ENCODE data around the gene CLDN14. TPM values are rescaled to one million over a fixed set of nuclear protein-coding genes. Genes with fewer than 3 reads are reported as not detected.

CLDN14 gene
- polyA plus RNA-seq, 3 donors from 2014 or later = not detected

DNA sequence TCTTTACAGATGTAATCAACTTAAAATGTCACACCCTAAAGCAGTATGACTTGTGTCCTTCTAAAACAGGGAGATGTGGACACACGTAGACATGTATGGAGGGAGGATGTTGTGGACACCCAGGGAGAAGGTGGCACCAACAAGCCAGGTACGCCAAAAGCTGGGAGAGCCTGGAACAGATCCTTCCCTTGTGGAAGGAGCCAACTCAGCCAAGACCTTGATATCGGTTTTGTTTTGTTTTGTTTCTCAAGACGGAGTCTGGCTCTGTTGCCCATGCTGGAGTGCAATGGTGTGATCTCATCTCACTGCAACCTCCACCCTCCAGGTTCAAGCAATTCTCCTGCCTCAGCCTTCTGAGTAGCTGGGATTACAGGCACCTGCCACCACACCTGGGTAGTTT is 49.1 kb downstream of the CLDN14 start:
- DNase-seq = no peak
- Mint-ChIP-seq H3K36me3 (no peaks in the 10 kb centered on the region), H3K27me3 (ENCODE audit: low read depth in 3 of 3) (peaks cover 1 to 12% (median 7%) of the 10 kb centered on the region in 3 donors), H3K4me3 (peak overlapping the region; percentile 84 to 93 (median 90)), H3K4me1 (peaks cover 23 to 26% of the 10 kb centered on the region in 2 donors), H3K27ac (peak overlapping the region; percentile 82 to 98 (median 94)), H3K9me3 (no peaks in the 10 kb centered on the region)

- Mint-ChIP-seq H3K27me3 (ENCODE audit: low read depth in 3 of 3) (peaks cover 1 to 12% (median 7%) of the 10 kb centered on the region in 3 donors), H3K4me1 (peaks cover 23 to 27% of the 10 kb centered on the region in 2 donors), H3K36me3 (no peaks in the 10 kb centered on the region), H3K27ac (peak overlapping the region; percentile 82 to 98 (median 94)), H3K9me3 (no peaks in the 10 kb centered on the region), H3K4me3 (peak overlapping the region; percentile 84 to 93 (median 90))
- DNase-seq = peak; percentile 80 to 81 (median 81)
Observed at GRCh38 chr21:36429947-36430546, 49.9 kb downstream of the CLDN14 start.

GRCh38 chr21:36428761-36429432 is 51.0 kb downstream of the CLDN14 start:
- Mint-ChIP-seq H3K27ac (peak overlapping the region; percentile 82 to 98 (median 94)), H3K4me1 (peaks cover 29 to 39% of the 10 kb centered on the region in 2 donors), H3K36me3 (no peaks in the 10 kb centered on the region), H3K4me3 (peak overlapping the region in 4 of 5 donors; percentile 46 to 93 (median 88)), H3K27me3 (ENCODE audit: low read depth in 3 of 3) (peaks cover 0 to 10% (median 7%) of the 10 kb centered on the region in 3 donors), H3K9me3 (no peaks in the 10 kb centered on the region)
- no peak for DNase-seq

DNA sequence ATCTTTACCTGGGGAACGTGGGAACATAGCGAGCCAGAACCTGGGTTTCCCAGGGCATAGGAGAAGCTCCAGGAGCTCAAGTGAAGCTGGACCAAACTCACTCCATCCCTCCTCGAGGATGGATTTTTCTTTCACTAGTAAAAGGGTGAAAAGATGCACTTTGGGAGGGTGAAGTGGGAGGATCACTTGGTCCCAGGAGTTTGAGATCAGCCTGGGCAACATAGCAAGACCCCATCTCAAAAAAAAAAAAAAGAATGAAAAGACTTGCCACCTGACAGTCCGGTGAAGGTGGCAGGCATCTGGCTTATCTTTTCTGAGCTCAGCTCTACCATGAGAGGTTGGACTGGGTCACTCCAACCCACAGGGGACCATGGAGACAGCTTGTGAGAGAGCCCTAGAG is 52.4 kb downstream of the CLDN14 start:
- peak overlapping the region in 2 of 5 donors; percentile 29 to 50 for H3K4me3 Mint-ChIP-seq
- H3K4me1 Mint-ChIP-seq = peaks cover 40 to 53% of the 10 kb centered on the region in 2 donors

DNA sequence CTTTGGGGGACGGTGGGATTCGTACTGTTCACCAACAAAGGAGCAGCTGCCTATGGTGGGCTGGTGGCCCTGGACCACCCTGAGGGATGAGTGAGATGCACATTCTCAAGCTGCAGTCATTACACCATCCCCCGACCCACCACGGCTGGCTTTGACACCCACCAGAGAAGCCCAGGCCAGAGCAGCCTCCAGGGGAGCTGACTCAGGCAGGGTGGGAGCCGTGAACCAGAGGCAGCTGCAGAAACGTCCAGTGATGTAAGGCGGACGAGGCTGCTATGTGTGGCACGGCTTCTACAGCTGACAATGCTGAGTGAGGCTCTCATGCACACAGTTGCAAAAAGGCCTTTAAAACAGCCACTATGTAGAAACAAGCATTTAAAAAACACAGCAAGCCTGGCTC is 54.6 kb downstream of the CLDN14 start:
- Mint-ChIP-seq H3K4me1 (peaks cover 32 to 51% of the 10 kb centered on the region in 2 donors), H3K4me3 (no peak overlapping the region), H3K36me3 (no peaks in the 10 kb centered on the region), H3K27me3 (ENCODE audit: low read depth in 3 of 3) (peaks cover 0 to 12% (median 3%) of the 10 kb centered on the region in 3 donors), H3K9me3 (no peaks in the 10 kb centered on the region), H3K27ac (peak overlapping the region in 2 of 6 donors; percentile 50 to 74)
- DNase-seq = no peak

More for the DNA sequence above, 52.4 kb downstream of the CLDN14 start:
- Mint-ChIP-seq H3K9me3 (no peaks in the 10 kb centered on the region), H3K36me3 (no peaks in the 10 kb centered on the region), H3K27ac (peak overlapping the region in 2 of 6 donors; percentile 66 to 77), H3K27me3 (ENCODE audit: low read depth in 3 of 3) (peaks cover 0 to 14% (median 6%) of the 10 kb centered on the region in 3 donors)
- no peak for DNase-seq

DNA sequence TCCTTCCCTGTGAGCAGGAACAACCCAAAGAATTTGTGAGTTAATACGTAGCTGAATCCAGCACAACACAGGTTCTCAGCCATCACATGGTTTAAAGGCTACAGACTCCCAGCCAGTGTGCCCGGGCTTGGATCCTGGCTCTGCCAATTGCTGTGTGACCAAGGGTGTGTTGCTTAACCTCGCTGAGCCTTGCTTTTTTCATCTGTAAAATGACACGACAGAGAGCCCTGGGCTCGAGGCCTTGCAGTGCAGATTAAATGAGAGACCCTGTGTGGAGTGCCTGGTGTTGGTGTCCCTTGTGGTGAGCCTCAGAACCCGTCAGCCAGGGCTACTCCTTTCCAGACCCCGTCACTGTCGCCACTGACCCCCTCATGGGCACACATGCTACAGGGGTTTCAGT is 55.3 kb downstream of the CLDN14 start:
- peaks cover 0 to 7% (median 0%) of the 10 kb centered on the region in 3 donors for H3K27me3 Mint-ChIP-seq (ENCODE audit: low read depth in 3 of 3)
- H3K9me3 Mint-ChIP-seq = no peaks in the 10 kb centered on the region
- H3K4me3 Mint-ChIP-seq = no peak overlapping the region
- H3K27ac Mint-ChIP-seq = peak overlapping the region in 2 of 6 donors; percentile 52 to 74
- H3K4me1 Mint-ChIP-seq = peaks cover 25 to 51% of the 10 kb centered on the region in 2 donors
- no peak for DNase-seq
- no peaks in the 10 kb centered on the region for H3K36me3 Mint-ChIP-seq

DNA sequence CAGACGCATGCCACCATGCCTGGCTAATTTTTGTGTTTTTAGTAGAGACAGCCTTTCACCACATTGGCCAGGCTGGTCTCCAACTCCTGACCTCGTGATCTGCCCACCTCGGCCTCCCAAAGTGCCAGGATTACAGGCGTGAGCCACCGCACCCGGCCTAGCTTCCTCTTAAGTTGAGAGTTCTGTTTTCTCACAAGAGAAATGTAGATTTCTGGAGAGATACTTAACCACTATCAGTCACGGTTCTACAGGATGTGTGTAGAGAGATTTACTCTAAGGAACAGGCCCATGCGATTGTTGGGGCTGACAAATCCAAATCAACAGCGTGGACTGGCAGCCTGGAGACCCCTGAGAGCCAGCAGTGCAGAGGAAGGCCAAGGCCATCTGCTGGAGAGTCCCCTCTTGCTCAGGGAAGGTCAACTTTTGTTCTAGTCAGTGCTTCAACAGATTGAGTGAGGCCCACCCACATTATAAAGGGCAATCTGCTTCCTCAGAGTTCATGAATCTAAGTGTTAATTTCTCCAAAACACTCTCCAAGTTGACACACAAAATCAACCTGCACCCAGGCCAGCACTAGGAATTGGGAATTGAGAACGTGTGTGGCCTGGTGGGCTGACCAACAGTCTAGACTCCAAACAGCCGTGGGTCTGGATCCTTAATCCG is 56.0 kb downstream of the CLDN14 start:
- H3K27ac Mint-ChIP-seq = peak overlapping the region; percentile 2 to 85 (median 73)
- peaks cover 0 to 9% (median 0%) of the 10 kb centered on the region in 3 donors for H3K27me3 Mint-ChIP-seq (ENCODE audit: low read depth in 3 of 3)
- peak in 1 of 3 donors; percentile 34 for DNase-seq
- no peaks in the 10 kb centered on the region for H3K36me3 Mint-ChIP-seq
- no peaks in the 10 kb centered on the region for H3K9me3 Mint-ChIP-seq
- H3K4me1 Mint-ChIP-seq = peaks cover 21 to 45% of the 10 kb centered on the region in 2 donors
- peak overlapping the region in 4 of 5 donors; percentile 44 to 79 (median 58) for H3K4me3 Mint-ChIP-seq

- H3K27ac Mint-ChIP-seq = peak overlapping the region in 2 of 6 donors; percentile 26 to 44
- peaks cover 0 to 6% (median 0%) of the 10 kb centered on the region in 3 donors for H3K27me3 Mint-ChIP-seq (ENCODE audit: low read depth in 3 of 3)
- no peak overlapping the region for H3K4me3 Mint-ChIP-seq
Observed at GRCh38 chr21:36422279-36423098, 57.4 kb downstream of the CLDN14 start.

GRCh38 chr21:36420571-36421339 is 59.2 kb downstream of the CLDN14 start:
- Mint-ChIP-seq H3K36me3 (peaks cover 3 to 12% (median 3%) of the 10 kb centered on the region in 3 donors), H3K9me3 (no peaks in the 10 kb centered on the region), H3K4me1 (peaks cover 17 to 40% of the 10 kb centered on the region in 2 donors), H3K4me3 (no peak overlapping the region), H3K27me3 (ENCODE audit: low read depth in 3 of 3) (peaks cover 0 to 11% (median 0%) of the 10 kb centered on the region in 3 donors), H3K27ac (no peak overlapping the region)
- DNase-seq = no peak

More at GRCh38 chr21:36422279-36423098, 57.4 kb downstream of the CLDN14 start:
- peaks cover 17 to 40% of the 10 kb centered on the region in 2 donors for H3K4me1 Mint-ChIP-seq
- peaks cover 0 to 3% (median 0%) of the 10 kb centered on the region in 3 donors for H3K36me3 Mint-ChIP-seq
- H3K9me3 Mint-ChIP-seq = no peaks in the 10 kb centered on the region
- DNase-seq = peak; percentile 24 to 32 (median 32)

DNA sequence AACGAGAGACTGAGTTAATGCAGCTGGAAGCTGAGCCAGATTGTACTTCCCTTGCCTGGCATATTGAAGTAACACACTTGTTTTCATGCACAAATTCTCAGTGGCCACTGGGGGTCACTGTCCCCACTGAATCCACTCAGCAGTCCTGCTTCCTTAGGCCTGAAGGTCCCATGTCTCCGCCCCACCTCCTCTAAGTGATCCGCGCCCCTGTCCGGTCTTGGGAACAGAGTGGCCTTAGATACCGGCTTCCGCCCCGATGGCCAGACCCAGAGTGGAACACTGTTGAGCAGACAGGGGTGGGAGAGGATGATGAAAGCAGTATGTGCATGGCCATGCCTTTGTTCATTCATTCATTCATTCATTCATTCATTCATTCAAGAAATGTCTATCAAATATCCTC is 59.9 kb downstream of the CLDN14 start:
- Mint-ChIP-seq H3K4me3 (no peak overlapping the region), H3K27me3 (ENCODE audit: low read depth in 3 of 3) (peaks cover 0 to 11% (median 0%) of the 10 kb centered on the region in 3 donors), H3K9me3 (no peaks in the 10 kb centered on the region), H3K4me1 (peaks cover 17 to 38% of the 10 kb centered on the region in 2 donors), H3K36me3 (peaks cover 3 to 18% (median 3%) of the 10 kb centered on the region in 3 donors), H3K27ac (no peak overlapping the region)
- DNase-seq = peak; percentile 38 to 44 (median 42)

DNA sequence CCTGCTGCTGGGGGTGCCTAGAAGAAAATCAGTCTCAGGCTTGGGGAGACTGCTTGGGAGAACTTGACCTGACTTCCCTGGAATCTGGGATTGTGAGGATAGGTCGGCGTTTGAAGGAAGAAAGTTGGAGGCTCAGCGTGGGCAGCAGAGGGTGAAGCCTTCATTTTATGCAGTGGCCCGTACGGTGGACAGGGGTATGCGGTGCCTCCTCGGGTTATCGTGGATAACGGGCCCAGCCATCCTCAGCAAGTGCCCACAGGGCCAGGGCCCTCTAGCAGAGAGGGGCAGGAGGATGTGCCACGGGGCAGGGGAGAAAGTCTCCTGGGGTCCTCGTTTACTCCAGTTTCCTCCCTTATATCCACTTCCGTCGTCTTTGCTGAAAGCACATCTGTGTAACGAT is 60.7 kb downstream of the CLDN14 start:
- Mint-ChIP-seq H3K27ac (peak overlapping the region in 1 of 6 donors; percentile 55), H3K9me3 (no peaks in the 10 kb centered on the region), H3K4me3 (no peak overlapping the region), H3K36me3 (peaks cover 3 to 23% (median 4%) of the 10 kb centered on the region in 3 donors), H3K4me1 (peaks cover 15 to 30% of the 10 kb centered on the region in 2 donors), H3K27me3 (ENCODE audit: low read depth in 3 of 3) (peaks cover 0 to 11% (median 0%) of the 10 kb centered on the region in 3 donors)
- no peak for DNase-seq

- Mint-ChIP-seq H3K4me1 (peaks cover 0 to 9% of the 10 kb centered on the region in 2 donors), H3K27me3 (ENCODE audit: low read depth in 3 of 3) (peaks cover 0 to 9% (median 0%) of the 10 kb centered on the region in 3 donors), H3K27ac (no peak overlapping the region), H3K4me3 (no peak overlapping the region), H3K36me3 (peaks cover 12 to 45% (median 19%) of the 10 kb centered on the region in 3 donors), H3K9me3 (no peaks in the 10 kb centered on the region)
- DNase-seq = no peak
Observed at GRCh38 chr21:36415375-36415774, 64.5 kb downstream of the CLDN14 start.
